HFFc6 (cell line): ENCODE measurements around the gene CLIP1. TPM values are rescaled to one million over a fixed set of nuclear protein-coding genes. Genes with fewer than 3 reads are reported as not detected.
"Not testable (repeated sequence)": the region's sequence is repeated elsewhere in the genome, so short reads cannot be mapped to it uniquely, and the experiment has no call there.

Experiments used
- DNase-seq: peaks from one replicate; pipeline ENCODE4 v3.0.0-alpha.2; 2018
- H3K27ac Mint-ChIP-seq: 2 replicates; pipeline ENCODE4 v1.8.0; 2020; ENCODE audit warnings: mild to moderate bottlenecking, mixed read lengths
- H3K27me3 Mint-ChIP-seq: 2 replicates; pipeline ENCODE4 v1.8.0; 2021; ENCODE audit warnings: mild to moderate bottlenecking, moderate library complexity, mixed read lengths; ENCODE audit not compliant: insufficient read depth
- H3K36me3 Mint-ChIP-seq: 2 replicates; pipeline ENCODE4 v1.8.0; 2021; ENCODE audit warnings: low read depth, mixed read lengths
- H3K4me1 Mint-ChIP-seq: 2 replicates; pipeline ENCODE4 v1.8.0; 2020; ENCODE audit warnings: low read depth, mixed read lengths
- H3K4me3 Mint-ChIP-seq: 2 replicates; pipeline ENCODE4 v1.8.0; 2020; ENCODE audit warnings: mild to moderate bottlenecking, moderate library complexity, mixed read lengths
- H3K9me3 Mint-ChIP-seq: 2 replicates; pipeline ENCODE4 v1.8.0; 2020; ENCODE audit warnings: mild to moderate bottlenecking, mixed read lengths
- CTCF ChIP-seq: fragments of 200-600 bp; sonication (generic); IDR thresholded peaks from 2 replicates; pipeline ENCODE4 v1.5.0; 2021; ENCODE audit warnings: antibody characterized with exemption, mild to moderate bottlenecking
- total RNA-seq, 6 experiments: library from RNA; stranded (reverse); fragmentation: NEBNext Ultra II Directional; extraction: Animal tissue kit (Norgen Biotek cat#: 25700); gene quantifications; 2 replicates in 1 of 6; 3 replicates in 5 of 6; pipeline ENCODE4 v1.2.3, GENCODE V29; 2021

CLIP1 gene
- total RNA-seq, 6 experiments from 2014 or later: 62.5 to 71.9 (median 69.1) TPM

GRCh38 chr12:122454739-122455138 lies 32.3 kb upstream of the CLIP1 start:
- Mint-ChIP-seq H3K9me3 (no peaks in the 10 kb centered on the region), H3K36me3 (no peaks in the 10 kb centered on the region), H3K27ac (no peak overlapping the region), H3K4me3 (no peak overlapping the region), H3K4me1 (peaks cover 14% of the 10 kb centered on the region), H3K27me3 (no peaks in the 10 kb centered on the region)
- TF ChIP-seq CTCF: no peak
- no peak for DNase-seq

- H3K4me3 Mint-ChIP-seq: no peak overlapping the region
These were observed 31.8 kb upstream of the CLIP1 start for GRCh38 chr12:122454250-122454721.

GRCh38 chr12:122452701-122453285 lies 30.3 kb upstream of the CLIP1 start:
- no peak overlapping the region for H3K27ac Mint-ChIP-seq
- DNase-seq: no peak
- H3K27me3 Mint-ChIP-seq: no peaks in the 10 kb centered on the region
- H3K9me3 Mint-ChIP-seq: 0 out of 2 replicates have a peak, but pooled peaks cover 3% of the 10 kb centered on the region
- no peak for TF ChIP-seq CTCF
- no peak overlapping the region for H3K4me3 Mint-ChIP-seq
- peaks cover 19% of the 10 kb centered on the region for H3K4me1 Mint-ChIP-seq
- peaks cover 4% of the 10 kb centered on the region for H3K36me3 Mint-ChIP-seq

More at GRCh38 chr12:122454250-122454721, 31.8 kb upstream of the CLIP1 start:
- Mint-ChIP-seq H3K9me3 (no peaks in the 10 kb centered on the region), H3K27ac (no peak overlapping the region), H3K27me3 (no peaks in the 10 kb centered on the region), H3K36me3 (peaks cover under 1% of the 10 kb centered on the region; the same call in 1 of the 2 replicates), H3K4me1 (peaks cover 15% of the 10 kb centered on the region)
- no peak for DNase-seq
- TF ChIP-seq CTCF: no peak

DNA sequence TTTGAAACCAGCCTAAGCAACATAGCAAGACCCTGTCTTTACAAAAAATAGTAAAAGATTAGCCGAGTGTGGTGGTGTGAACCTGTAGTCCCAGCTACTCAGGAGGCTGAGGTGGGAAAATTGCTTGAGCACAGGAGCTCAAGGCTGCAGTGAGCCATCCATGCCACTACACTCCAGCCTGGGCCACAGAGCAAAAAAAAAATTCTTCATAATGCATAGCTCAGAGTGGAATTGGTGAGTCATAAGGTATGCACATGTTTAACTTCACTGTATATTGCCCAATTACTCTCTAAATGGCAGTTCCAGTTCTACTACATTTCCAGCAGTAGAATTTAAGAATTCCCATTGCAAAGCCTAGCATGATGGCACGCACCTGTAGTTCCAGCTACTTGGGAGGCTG lies 26.8 kb upstream of the CLIP1 start:
- H3K36me3 Mint-ChIP-seq: peaks cover 4% of the 10 kb centered on the region
- H3K4me1 Mint-ChIP-seq: peaks cover 29% of the 10 kb centered on the region
- TF ChIP-seq CTCF: no peak; the same call in 1 of the 2 replicates
- peaks cover 8% of the 10 kb centered on the region; the same call in 1 of the 2 replicates for H3K9me3 Mint-ChIP-seq
- no peaks in the 10 kb centered on the region for H3K27me3 Mint-ChIP-seq
- DNase-seq: peak; percentile 76
- H3K4me3 Mint-ChIP-seq: no peak overlapping the region
- H3K27ac Mint-ChIP-seq: peak overlapping the region; percentile 77

DNA sequence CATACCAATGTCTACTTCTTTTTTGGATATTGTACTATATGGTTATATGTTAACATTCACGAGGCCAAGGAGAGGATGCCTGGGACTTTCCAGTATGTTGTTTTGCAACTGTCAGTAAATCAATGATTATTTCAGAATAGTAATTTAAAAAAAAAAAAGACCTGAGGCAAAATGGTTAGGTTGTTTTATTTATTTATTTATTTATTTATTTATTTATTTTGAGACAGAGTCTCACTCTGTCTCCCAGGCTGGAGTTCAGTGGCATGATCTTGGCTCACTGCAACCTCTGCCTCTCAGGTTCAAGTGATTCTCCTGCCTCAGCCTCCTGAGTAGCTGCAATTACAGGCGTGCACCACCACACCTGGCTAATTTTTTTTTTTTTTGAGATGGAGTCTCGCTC lies 25.4 kb upstream of the CLIP1 start:
- H3K9me3 Mint-ChIP-seq, DNase-seq, H3K27ac Mint-ChIP-seq, H3K27me3 Mint-ChIP-seq, H3K4me3 Mint-ChIP-seq, H3K36me3 Mint-ChIP-seq: not testable (repeated sequence)
- H3K4me1 Mint-ChIP-seq: peaks cover 17% of the 10 kb centered on the region

DNA sequence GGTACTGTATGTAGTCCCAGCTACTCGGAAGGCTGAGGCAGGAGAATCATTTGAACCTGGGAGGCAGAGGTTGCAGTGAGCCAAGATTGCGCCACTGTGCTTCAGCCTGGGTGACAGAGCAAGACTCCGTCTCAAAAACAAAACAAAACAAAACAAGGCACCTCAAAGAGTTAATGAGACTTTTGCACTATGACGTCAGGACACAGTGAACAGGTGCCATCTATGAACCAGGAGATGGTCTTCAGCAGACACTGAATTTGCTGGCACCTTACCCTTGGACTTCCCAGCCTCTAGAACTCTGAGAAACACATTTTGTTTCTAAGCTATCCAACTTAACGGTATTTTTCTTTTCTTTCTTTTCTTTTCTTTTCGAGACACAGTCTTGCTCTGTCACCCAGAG lies 23.9 kb upstream of the CLIP1 start:
- H3K27me3 Mint-ChIP-seq, DNase-seq: not testable (repeated sequence)

GRCh38 chr12:122444071-122444470 lies 21.6 kb upstream of the CLIP1 start:
- not testable (repeated sequence) for H3K36me3 Mint-ChIP-seq, H3K27me3 Mint-ChIP-seq, H3K9me3 Mint-ChIP-seq, H3K27ac Mint-ChIP-seq, DNase-seq, H3K4me3 Mint-ChIP-seq
- peaks cover 12% of the 10 kb centered on the region for H3K4me1 Mint-ChIP-seq

More for the DNA sequence above, 23.9 kb upstream of the CLIP1 start:
- H3K4me1 Mint-ChIP-seq: peaks cover 15% of the 10 kb centered on the region
- not testable (repeated sequence) for H3K27ac Mint-ChIP-seq, H3K4me3 Mint-ChIP-seq, H3K9me3 Mint-ChIP-seq, H3K36me3 Mint-ChIP-seq

GRCh38 chr12:122438822-122439221 lies 16.4 kb upstream of the CLIP1 start:
- not testable (repeated sequence) for H3K27me3 Mint-ChIP-seq, H3K36me3 Mint-ChIP-seq, H3K27ac Mint-ChIP-seq, H3K4me3 Mint-ChIP-seq, DNase-seq, H3K9me3 Mint-ChIP-seq
- H3K4me1 Mint-ChIP-seq: peaks cover 12% of the 10 kb centered on the region
